Activated T-cell treated with anti-CD3 and anti-CD28 coated beads, Interleukin-2, amount 50 U/mL, for 72 hours (primary cell): ENCODE measurements around the gene SH3RF3. TPM values are rescaled to one million over a fixed set of nuclear protein-coding genes. Genes with fewer than 3 reads are reported as not detected.

Experiments used
- ATAC-seq, 2 donors: fragments of 150-1000 bp; cut with Tn5 transposase; replicated peaks in 1 of 2; 2 replicates each; pipeline ENCODE4 v1.10.0; 2021; ENCODE audit warnings: moderate library complexity in 2 of 2, mild to moderate bottlenecking in 1 of 2
- DNase-seq, 2 donors: peaks; one replicate each; pipeline ENCODE4 v3.0.0; 2021 to 2022; ENCODE audit warnings: mixed read lengths in 1 of 2
- H3K27ac Mint-ChIP-seq: one replicate; pipeline ENCODE4 v1.8.0; 2022; ENCODE audit warnings: mild to moderate bottlenecking, moderate library complexity, mixed read lengths
- H3K27me3 Mint-ChIP-seq: one replicate; pipeline ENCODE4 v1.8.0; 2022; ENCODE audit warnings: low read depth, mixed read lengths
- H3K36me3 Mint-ChIP-seq, 2 donors: one replicate each; pipeline ENCODE4 v1.8.0; 2022; ENCODE audit warnings: mixed read lengths in 2 of 2, mild to moderate bottlenecking in 1 of 2; ENCODE audit not compliant: insufficient read depth in 2 of 2
- H3K4me1 Mint-ChIP-seq: one replicate; pipeline ENCODE4 v1.8.0; 2022; ENCODE audit warnings: low read depth, mixed read lengths
- H3K4me3 Mint-ChIP-seq, 2 donors: one replicate each; pipeline ENCODE4 v1.8.0; 2022; ENCODE audit warnings: mild to moderate bottlenecking in 2 of 2, mixed read lengths in 2 of 2, moderate library complexity in 2 of 2
- H3K9me3 Mint-ChIP-seq, 2 donors: one replicate each; pipeline ENCODE4 v1.8.0; 2022; ENCODE audit warnings: mixed read lengths in 2 of 2
- total RNA-seq, 2 donors: library from RNA; stranded (reverse); gene quantifications; one replicate each; pipeline ENCODE4 v1.2.3, GENCODE V29; 2022

The SH3RF3 gene
- total RNA-seq, 2 donors from 2014 or later, result 1.0 to 1.2 TPM

DNA sequence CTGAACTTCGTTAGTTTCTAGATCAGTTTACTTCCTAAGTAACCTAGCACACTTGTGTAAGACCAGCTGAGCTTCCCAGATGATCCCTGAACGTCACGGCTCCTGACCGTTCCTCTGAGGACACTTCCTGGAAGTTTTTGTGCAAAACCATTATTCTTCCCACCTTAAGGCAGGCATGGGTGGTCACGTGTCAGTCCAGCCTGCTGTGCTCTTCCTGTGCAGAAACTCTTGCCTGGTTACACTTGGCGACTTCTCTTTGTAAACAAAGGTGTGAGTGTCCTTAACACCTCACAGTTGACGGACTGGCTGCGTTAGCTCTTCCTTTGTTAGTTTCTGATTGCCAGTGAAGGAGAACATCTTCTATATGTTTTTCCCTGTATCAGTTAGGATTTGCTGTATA lies 118.3 kb downstream of the SH3RF3 start:
- Mint-ChIP-seq H3K27me3 (no peaks in the 10 kb centered on the region), H3K4me3 (no peak overlapping the region), H3K27ac (no peak overlapping the region)

DNA sequence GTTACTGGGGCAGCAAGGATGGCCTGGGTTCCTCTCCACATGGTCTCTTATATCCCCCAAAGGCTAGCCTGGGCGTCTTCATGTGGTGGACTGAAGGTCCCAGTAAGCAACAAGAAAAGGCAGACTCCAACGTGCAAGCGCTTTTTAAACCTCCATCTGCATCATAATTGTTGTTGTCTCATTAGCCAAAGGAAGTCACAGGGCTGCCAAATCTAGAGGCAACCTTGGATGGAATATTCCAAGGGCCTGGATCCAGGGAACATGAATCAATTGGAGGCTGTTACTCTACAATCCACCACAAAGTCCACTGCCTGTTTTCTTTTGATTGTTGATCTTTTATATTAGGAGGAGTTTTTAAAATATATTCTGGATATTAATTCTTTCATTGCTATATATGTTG lies 118.8 kb downstream of the SH3RF3 start:
- no peaks in the 10 kb centered on the region for H3K27me3 Mint-ChIP-seq
- H3K27ac Mint-ChIP-seq, result no peak overlapping the region
- H3K4me1 Mint-ChIP-seq, result no peaks in the 10 kb centered on the region
- DNase-seq, result no peak
- no peaks in the 10 kb centered on the region for H3K9me3 Mint-ChIP-seq
- H3K36me3 Mint-ChIP-seq, result no peaks in the 10 kb centered on the region
- ATAC-seq, result no peak
- H3K4me3 Mint-ChIP-seq, result no peak overlapping the region

More for the DNA sequence above, 118.3 kb downstream of the SH3RF3 start:
- H3K4me1 Mint-ChIP-seq, result no peaks in the 10 kb centered on the region
- ATAC-seq (no peak), DNase-seq (no peak)
- no peaks in the 10 kb centered on the region for H3K36me3 Mint-ChIP-seq
- H3K9me3 Mint-ChIP-seq, result no peaks in the 10 kb centered on the region

DNA sequence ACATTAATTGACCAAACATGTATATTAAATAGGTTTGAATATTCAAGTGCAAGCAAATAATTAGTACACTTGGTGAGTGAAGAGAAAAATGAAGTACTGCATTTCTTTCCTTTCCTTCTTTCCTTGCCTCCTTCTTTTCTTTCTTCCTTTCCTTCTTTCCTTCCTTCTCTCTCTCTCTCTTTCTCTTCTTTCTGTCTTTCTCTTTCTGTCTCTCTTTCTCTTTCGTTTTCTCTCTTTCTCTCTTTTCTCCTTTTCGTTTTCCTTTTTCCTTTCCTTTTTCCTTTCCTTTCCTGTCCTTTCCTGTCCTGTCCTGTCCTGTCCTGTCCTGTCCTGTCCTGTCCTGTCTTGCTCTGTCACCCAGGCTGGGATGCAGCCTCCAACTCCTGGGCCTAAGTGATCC lies 119.6 kb downstream of the SH3RF3 start:
- ATAC-seq, result no peak
- H3K4me3 Mint-ChIP-seq, result no peak overlapping the region
- H3K27ac Mint-ChIP-seq, result no peak overlapping the region
- no peaks in the 10 kb centered on the region for H3K4me1 Mint-ChIP-seq
- H3K36me3 Mint-ChIP-seq, result no peaks in the 10 kb centered on the region
- H3K27me3 Mint-ChIP-seq, result no peaks in the 10 kb centered on the region
- DNase-seq, result no peak
- H3K9me3 Mint-ChIP-seq, result no peaks in the 10 kb centered on the region

DNA sequence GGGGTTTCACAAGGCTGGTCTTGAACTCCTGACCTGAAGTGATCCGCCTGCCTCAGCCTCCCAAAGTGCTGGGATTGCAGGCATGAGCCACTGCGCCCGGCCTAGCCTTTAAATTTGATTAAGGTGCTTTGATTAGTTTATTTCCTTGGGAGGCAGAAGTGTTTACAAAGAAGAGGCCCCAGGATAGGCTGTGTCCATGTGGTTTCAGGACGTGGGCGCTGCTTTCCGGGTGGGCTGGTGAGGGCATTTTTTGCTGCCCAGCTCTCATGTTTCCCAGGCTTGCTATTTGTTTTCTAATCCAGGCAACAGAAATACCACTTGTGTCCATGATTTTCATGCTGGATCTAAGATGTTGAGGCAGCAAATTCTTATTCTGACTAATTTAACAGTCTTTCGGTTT lies 124.2 kb downstream of the SH3RF3 start:
- Mint-ChIP-seq H3K36me3 (no peaks in the 10 kb centered on the region), H3K4me3 (no peak overlapping the region), H3K27me3 (no peaks in the 10 kb centered on the region), H3K9me3 (no peaks in the 10 kb centered on the region), H3K4me1 (no peaks in the 10 kb centered on the region), H3K27ac (no peak overlapping the region)
- no peak for DNase-seq
- no peak for ATAC-seq

DNA sequence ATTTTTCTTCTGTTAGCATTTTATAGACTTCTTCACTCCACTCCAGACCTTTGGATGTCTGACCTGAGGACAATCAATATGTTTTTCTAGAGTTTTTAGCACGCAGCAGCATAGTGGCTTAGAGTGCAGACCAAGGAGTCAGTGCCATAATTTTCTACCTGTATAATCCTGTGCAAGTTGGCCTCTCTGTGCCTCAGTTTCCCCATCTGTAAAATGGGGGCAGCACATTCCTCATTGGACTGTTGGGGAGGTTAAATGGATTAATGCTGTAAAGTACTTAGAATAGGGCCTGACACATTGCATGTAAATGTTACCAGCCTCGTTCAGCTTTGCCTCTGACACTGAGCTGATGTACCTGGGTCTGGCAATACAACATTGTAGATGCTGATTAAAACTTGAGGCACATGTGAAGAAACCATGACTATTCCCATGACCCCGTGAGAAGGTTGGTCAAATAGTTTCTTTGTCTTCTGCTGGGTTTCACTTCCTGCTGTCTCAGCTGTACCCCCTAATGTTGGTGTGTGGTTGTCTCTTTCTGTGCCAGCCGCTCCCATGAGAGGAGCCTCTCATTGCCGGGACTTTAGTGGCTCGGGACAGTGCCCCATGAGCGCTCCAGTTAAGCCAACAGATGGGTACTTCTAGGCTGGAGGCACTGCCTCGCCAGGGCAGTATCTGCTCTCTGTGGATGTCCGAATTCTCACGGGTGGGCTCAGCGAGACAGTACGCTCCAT lies 125.3 kb downstream of the SH3RF3 start:
- DNase-seq (no peak), ATAC-seq (no peak)
- Mint-ChIP-seq H3K27ac (no peak overlapping the region), H3K4me3 (no peak overlapping the region), H3K9me3 (no peaks in the 10 kb centered on the region), H3K36me3 (no peaks in the 10 kb centered on the region), H3K4me1 (no peaks in the 10 kb centered on the region), H3K27me3 (no peaks in the 10 kb centered on the region)

DNA sequence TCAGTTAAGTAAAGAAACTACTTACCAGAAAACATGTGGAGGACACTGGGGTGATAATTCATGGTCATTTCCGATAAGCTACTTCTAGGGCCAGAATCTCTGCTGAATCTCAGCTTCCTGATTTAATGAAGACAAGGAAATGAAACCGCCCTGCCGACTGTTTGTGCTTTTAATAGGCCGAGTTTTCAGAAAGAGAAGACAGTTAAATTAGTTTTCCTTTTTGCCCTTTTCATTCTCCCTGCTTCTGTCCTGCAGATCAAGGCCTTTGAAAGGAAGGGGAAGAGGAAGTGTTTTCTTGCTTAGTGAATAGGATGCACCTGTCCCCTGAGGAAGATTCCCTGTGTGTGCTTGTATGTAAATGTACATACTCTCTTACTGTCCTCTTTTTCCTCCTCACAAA lies 126.6 kb downstream of the SH3RF3 start:
- H3K27ac Mint-ChIP-seq, result no peak overlapping the region
- DNase-seq (no peak), ATAC-seq (no peak)
- no peak overlapping the region for H3K4me3 Mint-ChIP-seq
- no peaks in the 10 kb centered on the region for H3K4me1 Mint-ChIP-seq
- H3K36me3 Mint-ChIP-seq, result no peaks in the 10 kb centered on the region
- H3K27me3 Mint-ChIP-seq, result no peaks in the 10 kb centered on the region
- no peaks in the 10 kb centered on the region for H3K9me3 Mint-ChIP-seq

DNA sequence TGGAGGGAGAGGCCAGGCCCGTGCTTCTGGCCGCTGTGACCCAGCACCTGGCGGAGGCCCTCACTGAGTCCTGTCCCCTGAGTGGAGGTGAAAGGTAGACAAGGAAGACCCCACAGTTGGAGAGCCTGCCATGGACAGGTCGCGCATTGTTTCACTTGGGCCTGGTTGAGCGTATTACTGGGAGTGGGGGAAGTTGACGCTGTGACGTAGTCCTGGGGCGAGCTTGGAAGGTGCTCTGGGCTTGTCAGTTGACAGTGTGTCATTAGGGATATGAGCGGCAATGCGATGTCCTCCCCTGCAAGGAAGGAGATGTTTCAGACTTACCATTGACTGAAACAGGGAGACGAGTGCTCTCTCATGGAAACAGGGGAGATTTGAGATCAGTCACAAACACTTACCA lies 127.1 kb downstream of the SH3RF3 start:
- no peak for DNase-seq
- H3K27me3 Mint-ChIP-seq, result no peaks in the 10 kb centered on the region
- no peaks in the 10 kb centered on the region for H3K9me3 Mint-ChIP-seq
- ATAC-seq, result no peak
- H3K4me3 Mint-ChIP-seq, result no peak overlapping the region
- no peaks in the 10 kb centered on the region for H3K4me1 Mint-ChIP-seq
- H3K36me3 Mint-ChIP-seq, result no peaks in the 10 kb centered on the region
- H3K27ac Mint-ChIP-seq, result no peak overlapping the region

DNA sequence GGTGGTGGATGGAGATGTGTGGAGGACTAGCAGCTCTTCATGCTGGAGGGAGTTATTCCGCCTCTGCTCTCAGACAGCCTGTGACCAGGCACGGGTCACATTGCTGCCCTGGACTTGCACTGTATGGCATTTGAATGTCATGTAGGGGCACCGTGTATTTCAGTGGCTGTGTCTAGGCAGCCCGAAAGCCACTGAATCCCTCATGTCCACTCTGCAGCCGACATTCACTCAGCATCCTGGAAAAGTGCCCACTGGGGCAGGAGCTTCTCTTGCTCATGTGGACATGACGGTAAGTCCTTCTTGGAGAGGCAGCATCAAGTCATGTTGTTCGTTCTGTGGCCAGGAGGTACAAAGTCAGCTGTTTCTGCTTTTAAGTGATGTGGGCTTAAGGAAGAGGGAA lies 127.9 kb downstream of the SH3RF3 start:
- Mint-ChIP-seq H3K9me3 (no peaks in the 10 kb centered on the region), H3K27me3 (no peaks in the 10 kb centered on the region), H3K27ac (no peak overlapping the region), H3K4me3 (no peak overlapping the region), H3K4me1 (no peaks in the 10 kb centered on the region), H3K36me3 (no peaks in the 10 kb centered on the region)
- DNase-seq (no peak), ATAC-seq (no peak)

DNA sequence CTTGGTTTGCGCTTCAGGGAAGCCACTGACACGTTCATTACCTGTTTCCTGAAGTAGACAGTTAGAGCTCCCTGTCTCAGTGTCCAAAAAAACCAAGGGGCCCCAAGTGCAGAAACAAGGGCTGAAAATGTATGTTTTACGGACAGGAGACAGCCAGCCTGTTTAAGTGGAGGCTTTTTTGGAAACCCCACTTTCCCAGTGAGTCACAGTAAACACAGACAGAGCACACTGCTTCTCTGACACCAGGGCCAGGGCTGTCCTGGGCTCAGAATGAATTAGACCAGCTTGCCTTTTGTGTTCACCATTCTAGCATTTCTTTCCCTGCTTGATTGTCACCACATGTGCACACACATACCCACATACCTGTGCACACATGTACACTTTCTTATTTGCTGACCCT lies 128.6 kb downstream of the SH3RF3 start:
- Mint-ChIP-seq H3K9me3 (no peaks in the 10 kb centered on the region), H3K27ac (no peak overlapping the region), H3K36me3 (no peaks in the 10 kb centered on the region), H3K27me3 (no peaks in the 10 kb centered on the region), H3K4me1 (no peaks in the 10 kb centered on the region), H3K4me3 (no peak overlapping the region)
- ATAC-seq (no peak), DNase-seq (no peak)

DNA sequence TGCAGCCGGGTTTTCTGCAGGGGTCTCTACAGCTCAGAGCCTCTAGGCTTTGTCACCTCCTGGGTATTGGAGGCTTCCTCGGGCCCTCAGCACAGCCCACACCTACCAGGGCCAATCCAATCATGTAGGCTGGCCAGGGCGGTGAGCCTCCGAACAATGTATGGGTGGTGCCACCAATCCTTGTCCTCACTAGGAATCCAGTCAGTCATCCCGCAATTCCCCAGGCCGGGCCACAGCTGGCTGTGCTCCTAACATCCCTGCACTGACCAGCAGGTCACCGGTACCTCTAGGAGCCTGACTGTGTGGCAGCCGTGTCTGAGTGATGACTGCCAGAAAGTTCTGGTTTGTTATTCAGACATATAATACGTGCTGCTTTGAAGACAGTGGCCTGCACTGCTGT lies 129.4 kb downstream of the SH3RF3 start:
- no peak overlapping the region for H3K4me3 Mint-ChIP-seq
- ATAC-seq, result no peak

DNA sequence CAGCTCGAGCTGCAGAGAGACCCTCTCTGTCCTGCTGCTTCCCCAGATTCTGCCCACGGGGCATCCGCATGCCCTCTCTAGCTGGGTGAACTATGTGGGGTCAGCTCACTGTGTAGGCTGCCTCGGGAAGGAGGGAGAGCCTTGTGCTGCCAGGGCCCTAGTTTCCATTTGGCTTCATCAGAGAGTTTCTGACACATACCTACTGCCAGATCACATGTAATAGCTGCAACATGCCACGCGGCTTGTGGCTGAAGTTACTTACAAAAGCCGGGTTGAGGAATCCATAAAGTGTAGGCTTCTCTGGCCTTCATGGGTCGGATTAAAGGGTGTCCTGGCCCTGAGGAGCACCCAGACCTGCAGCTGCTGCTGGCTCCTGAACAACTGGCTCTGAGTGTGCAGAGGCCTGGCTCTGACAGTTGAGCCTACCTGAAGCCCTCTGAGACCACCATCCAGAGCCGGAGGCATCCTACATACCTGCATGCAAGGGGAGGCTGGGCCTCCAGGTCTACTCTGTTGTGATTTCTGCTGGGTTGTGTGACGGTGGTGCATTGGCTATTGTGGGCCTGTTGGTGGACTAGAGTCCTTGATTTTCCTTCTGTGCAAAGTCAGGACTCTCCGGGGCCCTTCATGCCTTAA lies 130.0 kb downstream of the SH3RF3 start:
- Mint-ChIP-seq H3K4me1 (no peaks in the 10 kb centered on the region), H3K36me3 (no peaks in the 10 kb centered on the region), H3K27me3 (no peaks in the 10 kb centered on the region), H3K27ac (no peak overlapping the region), H3K4me3 (no peak overlapping the region), H3K9me3 (no peaks in the 10 kb centered on the region)
- DNase-seq, result no peak
- no peak for ATAC-seq

More for the DNA sequence above, 129.4 kb downstream of the SH3RF3 start:
- no peaks in the 10 kb centered on the region for H3K27me3 Mint-ChIP-seq
- H3K27ac Mint-ChIP-seq, result no peak overlapping the region
- H3K4me1 Mint-ChIP-seq, result no peaks in the 10 kb centered on the region
- H3K9me3 Mint-ChIP-seq, result no peaks in the 10 kb centered on the region
- DNase-seq, result no peak
- no peaks in the 10 kb centered on the region for H3K36me3 Mint-ChIP-seq

DNA sequence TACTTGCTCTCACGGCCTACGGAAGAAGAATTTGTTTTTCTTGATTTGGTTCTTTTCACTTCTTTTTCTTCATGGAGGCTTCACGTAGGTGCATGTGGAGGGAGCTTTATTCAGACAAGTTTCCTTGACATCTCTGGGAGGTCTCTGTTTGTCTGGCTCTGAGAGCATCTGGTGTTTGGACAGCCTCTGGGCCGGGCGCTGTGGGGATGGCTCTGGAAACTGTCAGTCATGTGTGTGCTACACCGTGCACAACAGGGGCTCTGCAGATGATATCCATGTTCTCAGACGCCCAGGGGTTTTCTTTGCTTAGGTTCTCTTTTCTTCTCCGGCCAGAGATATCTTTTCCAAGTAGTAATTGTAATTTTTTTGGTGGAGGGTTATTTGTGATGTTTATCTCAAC lies 130.7 kb downstream of the SH3RF3 start:
- no peak overlapping the region for H3K4me3 Mint-ChIP-seq
- no peak for DNase-seq
- ATAC-seq, result no peak
- no peaks in the 10 kb centered on the region for H3K4me1 Mint-ChIP-seq
- H3K27me3 Mint-ChIP-seq, result no peaks in the 10 kb centered on the region
- no peaks in the 10 kb centered on the region for H3K9me3 Mint-ChIP-seq
- no peak overlapping the region for H3K27ac Mint-ChIP-seq
- H3K36me3 Mint-ChIP-seq, result no peaks in the 10 kb centered on the region

DNA sequence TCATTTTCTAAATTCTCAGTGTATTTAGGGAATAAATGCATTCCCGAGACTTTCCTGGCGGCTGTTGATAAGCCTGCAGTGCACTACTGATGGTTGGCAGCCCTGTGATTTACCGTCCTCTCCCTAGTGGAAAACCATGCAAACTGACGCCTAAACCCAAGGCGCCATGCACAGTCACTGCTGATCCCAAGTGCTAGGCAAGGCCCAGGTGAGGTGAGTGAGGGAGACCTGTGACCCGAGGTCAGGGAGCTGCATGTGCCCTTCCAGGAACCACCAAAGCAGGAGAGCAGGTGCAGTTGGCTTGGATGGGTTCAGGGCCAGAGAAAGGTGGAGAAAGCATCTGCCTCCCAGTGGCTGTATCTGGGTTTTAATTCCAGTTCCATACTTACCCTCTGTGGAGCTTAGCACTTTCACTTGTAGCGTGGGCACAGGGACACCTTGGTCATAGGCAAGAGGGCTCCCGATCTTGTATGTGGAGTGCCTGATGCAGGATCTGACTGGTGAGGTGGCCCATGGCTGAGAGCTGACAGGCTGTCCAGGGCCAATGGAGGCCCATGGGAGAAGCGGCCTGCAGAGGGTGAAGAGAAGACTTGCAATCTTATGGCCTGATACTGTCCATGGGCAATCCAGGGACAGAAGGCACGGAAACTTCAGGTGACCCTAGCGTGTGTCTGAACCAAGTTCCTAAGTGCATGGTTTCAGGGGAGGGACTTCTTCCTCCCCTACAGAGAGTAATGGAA lies 131.3 kb downstream of the SH3RF3 start:
- no peak for ATAC-seq
- Mint-ChIP-seq H3K36me3 (no peaks in the 10 kb centered on the region), H3K9me3 (no peaks in the 10 kb centered on the region), H3K27me3 (no peaks in the 10 kb centered on the region), H3K27ac (peak overlapping the region; percentile 28), H3K4me3 (no peak overlapping the region), H3K4me1 (no peaks in the 10 kb centered on the region)
- DNase-seq, result no peak
